ENCODE data around the gene LNX1. TPM values are rescaled to one million over a fixed set of nuclear protein-coding genes. Genes with fewer than 3 reads are reported as not detected.

Gene LNX1
- total and polyA plus RNA-seq, 10 of the 15 experiments (the other 5 are each of a cell fraction or from before 2014, with no cell fraction given), result 0.72 to 1.4 (median 1.0) TPM

DNA sequence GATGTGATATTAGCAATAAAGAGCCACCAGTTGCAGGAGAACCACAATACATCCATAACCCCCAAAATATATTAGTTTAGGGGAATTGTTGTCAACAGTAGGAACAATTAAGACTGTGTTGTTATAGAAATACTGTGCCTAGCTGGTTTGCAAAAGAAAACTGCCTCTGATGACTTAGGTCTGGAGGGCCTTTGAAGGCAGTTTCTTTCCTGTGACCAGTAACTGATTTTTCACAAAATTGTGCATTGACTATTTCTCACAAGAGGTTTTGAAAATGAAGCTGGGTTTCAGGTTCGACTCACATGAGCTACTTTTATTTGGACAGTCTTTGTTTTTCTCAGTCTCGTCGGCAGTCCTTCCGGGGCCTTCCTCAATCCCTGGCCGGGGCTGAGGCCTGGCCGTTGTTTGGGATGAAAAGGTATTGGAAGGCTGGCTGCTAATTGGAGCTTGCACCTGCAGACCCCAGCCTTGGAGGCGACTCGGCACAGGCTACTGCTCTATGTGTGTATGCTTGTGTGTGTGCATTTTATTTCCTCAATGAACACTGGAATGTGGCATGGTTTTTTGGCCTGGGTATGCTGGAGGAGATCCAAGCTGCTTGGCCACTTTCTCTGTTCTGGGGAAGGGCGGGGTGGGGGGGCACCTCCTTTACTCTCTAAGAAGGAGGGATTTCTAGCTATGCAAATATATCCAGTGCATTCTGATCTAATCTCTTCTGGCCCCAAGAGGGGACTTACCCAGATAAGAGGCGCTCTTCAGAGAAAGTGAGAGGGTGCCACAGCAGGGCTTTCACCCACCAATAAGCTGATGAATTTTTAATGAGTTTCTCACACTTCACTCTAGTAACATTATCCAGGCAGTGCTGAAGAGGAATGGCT, 49.5 kb upstream of the LNX1 start (continued):
- TF ChIP-seq, protein P1, sequence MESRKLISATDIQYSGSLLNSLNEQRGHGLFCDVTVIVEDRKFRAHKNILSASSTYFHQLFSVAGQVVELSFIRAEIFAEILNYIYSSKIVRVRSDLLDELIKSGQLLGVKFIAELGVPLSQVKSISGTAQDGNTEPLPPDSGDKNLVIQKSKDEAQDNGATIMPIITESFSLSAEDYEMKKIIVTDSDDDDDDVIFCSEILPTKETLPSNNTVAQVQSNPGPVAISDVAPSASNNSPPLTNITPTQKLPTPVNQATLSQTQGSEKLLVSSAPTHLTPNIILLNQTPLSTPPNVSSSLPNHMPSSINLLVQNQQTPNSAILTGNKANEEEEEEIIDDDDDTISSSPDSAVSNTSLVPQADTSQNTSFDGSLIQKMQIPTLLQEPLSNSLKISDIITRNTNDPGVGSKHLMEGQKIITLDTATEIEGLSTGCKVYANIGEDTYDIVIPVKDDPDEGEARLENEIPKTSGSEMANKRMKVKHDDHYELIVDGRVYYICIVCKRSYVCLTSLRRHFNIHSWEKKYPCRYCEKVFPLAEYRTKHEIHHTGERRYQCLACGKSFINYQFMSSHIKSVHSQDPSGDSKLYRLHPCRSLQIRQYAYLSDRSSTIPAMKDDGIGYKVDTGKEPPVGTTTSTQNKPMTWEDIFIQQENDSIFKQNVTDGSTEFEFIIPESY (IDR thresholded peaks at IDR 0.05), result no peak
- no peak for TF ChIP-seq YY1 (IDR thresholded peaks at IDR 0.05; ENCODE audit: low read depth, low read length)
- no peak; the same call in 1 of the 2 replicates for TF ChIP-seq NBN (IDR thresholded peaks at IDR 0.05)
- no peak for TF ChIP-seq ZNF274 (IDR thresholded peaks at IDR 0.05; ENCODE audit: insufficient read depth, insufficient read length)
- TF ChIP-seq RFX5 (IDR thresholded peaks at IDR 0.05; ENCODE audit: low read depth, low read length), result no peak
- TF ChIP-seq BMI1 (IDR thresholded peaks at IDR 0.05; ENCODE audit: borderline replicate concordance), result no peak
- TF ChIP-seq, protein P2, sequence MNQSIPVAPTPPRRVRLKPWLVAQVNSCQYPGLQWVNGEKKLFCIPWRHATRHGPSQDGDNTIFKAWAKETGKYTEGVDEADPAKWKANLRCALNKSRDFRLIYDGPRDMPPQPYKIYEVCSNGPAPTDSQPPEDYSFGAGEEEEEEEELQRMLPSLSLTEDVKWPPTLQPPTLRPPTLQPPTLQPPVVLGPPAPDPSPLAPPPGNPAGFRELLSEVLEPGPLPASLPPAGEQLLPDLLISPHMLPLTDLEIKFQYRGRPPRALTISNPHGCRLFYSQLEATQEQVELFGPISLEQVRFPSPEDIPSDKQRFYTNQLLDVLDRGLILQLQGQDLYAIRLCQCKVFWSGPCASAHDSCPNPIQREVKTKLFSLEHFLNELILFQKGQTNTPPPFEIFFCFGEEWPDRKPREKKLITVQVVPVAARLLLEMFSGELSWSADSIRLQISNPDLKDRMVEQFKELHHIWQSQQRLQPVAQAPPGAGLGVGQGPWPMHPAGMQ (IDR thresholded peaks at IDR 0.05; ENCODE audit: borderline replicate concordance), result no peak
- TF ChIP-seq, protein P3, sequence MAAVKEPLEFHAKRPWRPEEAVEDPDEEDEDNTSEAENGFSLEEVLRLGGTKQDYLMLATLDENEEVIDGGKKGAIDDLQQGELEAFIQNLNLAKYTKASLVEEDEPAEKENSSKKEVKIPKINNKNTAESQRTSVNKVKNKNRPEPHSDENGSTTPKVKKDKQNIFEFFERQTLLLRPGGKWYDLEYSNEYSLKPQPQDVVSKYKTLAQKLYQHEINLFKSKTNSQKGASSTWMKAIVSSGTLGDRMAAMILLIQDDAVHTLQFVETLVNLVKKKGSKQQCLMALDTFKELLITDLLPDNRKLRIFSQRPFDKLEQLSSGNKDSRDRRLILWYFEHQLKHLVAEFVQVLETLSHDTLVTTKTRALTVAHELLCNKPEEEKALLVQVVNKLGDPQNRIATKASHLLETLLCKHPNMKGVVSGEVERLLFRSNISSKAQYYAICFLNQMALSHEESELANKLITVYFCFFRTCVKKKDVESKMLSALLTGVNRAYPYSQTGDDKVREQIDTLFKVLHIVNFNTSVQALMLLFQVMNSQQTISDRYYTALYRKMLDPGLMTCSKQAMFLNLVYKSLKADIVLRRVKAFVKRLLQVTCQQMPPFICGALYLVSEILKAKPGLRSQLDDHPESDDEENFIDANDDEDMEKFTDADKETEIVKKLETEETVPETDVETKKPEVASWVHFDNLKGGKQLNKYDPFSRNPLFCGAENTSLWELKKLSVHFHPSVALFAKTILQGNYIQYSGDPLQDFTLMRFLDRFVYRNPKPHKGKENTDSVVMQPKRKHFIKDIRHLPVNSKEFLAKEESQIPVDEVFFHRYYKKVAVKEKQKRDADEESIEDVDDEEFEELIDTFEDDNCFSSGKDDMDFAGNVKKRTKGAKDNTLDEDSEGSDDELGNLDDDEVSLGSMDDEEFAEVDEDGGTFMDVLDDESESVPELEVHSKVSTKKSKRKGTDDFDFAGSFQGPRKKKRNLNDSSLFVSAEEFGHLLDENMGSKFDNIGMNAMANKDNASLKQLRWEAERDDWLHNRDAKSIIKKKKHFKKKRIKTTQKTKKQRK (IDR thresholded peaks at IDR 0.05; ENCODE audit: low read depth, low read length), result no peak
- TF ChIP-seq ASH2L (IDR thresholded peaks at IDR 0.05; ENCODE audit: borderline replicate concordance, low read depth), result no peak
- no peak for TF ChIP-seq BACH1 (IDR thresholded peaks at IDR 0.05; ENCODE audit: borderline replicate concordance)
- TF ChIP-seq, protein P4, sequence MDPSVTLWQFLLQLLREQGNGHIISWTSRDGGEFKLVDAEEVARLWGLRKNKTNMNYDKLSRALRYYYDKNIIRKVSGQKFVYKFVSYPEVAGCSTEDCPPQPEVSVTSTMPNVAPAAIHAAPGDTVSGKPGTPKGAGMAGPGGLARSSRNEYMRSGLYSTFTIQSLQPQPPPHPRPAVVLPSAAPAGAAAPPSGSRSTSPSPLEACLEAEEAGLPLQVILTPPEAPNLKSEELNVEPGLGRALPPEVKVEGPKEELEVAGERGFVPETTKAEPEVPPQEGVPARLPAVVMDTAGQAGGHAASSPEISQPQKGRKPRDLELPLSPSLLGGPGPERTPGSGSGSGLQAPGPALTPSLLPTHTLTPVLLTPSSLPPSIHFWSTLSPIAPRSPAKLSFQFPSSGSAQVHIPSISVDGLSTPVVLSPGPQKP (IDR thresholded peaks at IDR 0.05; ENCODE audit: low read depth, low read length), result no peak
- TF ChIP-seq, protein P5, sequence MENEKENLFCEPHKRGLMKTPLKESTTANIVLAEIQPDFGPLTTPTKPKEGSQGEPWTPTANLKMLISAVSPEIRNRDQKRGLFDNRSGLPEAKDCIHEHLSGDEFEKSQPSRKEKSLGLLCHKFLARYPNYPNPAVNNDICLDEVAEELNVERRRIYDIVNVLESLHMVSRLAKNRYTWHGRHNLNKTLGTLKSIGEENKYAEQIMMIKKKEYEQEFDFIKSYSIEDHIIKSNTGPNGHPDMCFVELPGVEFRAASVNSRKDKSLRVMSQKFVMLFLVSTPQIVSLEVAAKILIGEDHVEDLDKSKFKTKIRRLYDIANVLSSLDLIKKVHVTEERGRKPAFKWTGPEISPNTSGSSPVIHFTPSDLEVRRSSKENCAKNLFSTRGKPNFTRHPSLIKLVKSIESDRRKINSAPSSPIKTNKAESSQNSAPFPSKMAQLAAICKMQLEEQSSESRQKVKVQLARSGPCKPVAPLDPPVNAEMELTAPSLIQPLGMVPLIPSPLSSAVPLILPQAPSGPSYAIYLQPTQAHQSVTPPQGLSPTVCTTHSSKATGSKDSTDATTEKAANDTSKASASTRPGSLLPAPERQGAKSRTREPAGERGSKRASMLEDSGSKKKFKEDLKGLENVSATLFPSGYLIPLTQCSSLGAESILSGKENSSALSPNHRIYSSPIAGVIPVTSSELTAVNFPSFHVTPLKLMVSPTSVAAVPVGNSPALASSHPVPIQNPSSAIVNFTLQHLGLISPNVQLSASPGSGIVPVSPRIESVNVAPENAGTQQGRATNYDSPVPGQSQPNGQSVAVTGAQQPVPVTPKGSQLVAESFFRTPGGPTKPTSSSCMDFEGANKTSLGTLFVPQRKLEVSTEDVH (IDR thresholded peaks at IDR 0.05; ENCODE audit: low read depth, partially characterized antibody), result no peak
- peak in 1 of 2 experiments; percentile 27; a peak in 1 of 4 replicates for TF ChIP-seq EP300 (IDR thresholded peaks at IDR 0.05; ENCODE audit: borderline replicate concordance in 1 of 2, control insufficient read depth in 1 of 2, low read depth in 2 of 2, low read length in 2 of 2)
- TF ChIP-seq ZNF622 (IDR thresholded peaks at IDR 0.05), result no peak
- TF ChIP-seq, protein P6, sequence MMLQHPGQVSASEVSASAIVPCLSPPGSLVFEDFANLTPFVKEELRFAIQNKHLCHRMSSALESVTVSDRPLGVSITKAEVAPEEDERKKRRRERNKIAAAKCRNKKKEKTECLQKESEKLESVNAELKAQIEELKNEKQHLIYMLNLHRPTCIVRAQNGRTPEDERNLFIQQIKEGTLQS (IDR thresholded peaks at IDR 0.05; ENCODE audit: borderline replicate concordance, extremely low read depth, low read depth, low read length), result no peak
- TF ChIP-seq BHLHE40 (IDR thresholded peaks at IDR 0.05; ENCODE audit: borderline replicate concordance in 1 of 2, low read depth in 2 of 2, low read length in 1 of 2), result peak; percentile 34 to 64; a peak in 2 of 4 replicates

Measured in GM12878 (cell line).